Endothelial cell of umbilical vein (primary cell): ENCODE measurements around the gene RABEP1. TPM values are rescaled to one million over a fixed set of nuclear protein-coding genes. Genes with fewer than 3 reads are reported as not detected.

ENCODE experiments used
- BruUV-seq: library from RNA; stranded (reverse); fragments of 400-500 nt; replicated peaks from 2 replicates; lab custom pipeline; 2021; lab: Mats Ljungman, UMichigan
- CTCF ChIA-PET: fragments of 300-600, 350-600 bp; sonication (Branson Sonifier 250); formaldehyde crosslinking; loops from one replicate; lab custom pipeline; 2021; ENCODE audit warnings: antibody characterized with exemption, inconsistent platforms; lab: Charles Lee
- POLR2A ChIA-PET: fragments of 300-600, 350-600 bp; sonication (Branson Sonifier 250); formaldehyde crosslinking; loops from one replicate; lab custom pipeline; 2021; ENCODE audit warnings: antibody characterized with exemption, inconsistent platforms; lab: Charles Lee
- DNase-seq: peaks from one replicate; pipeline ENCODE4 v3.0.0-alpha.2; 2011; ENCODE audit warnings: low read depth, low spot score
- FAIRE-seq: peaks from 2 replicates; lab custom pipeline; 2011; peaks lifted over from hg19 to GRCh38; lab: Jason Lieb, UNC
- H2AFZ ChIP-seq: 2 replicates; pipeline ENCODE4 v1.6.0; 2012; ENCODE audit warnings: low read depth, low read length, control low read depth, inconsistent platforms
- H3K27ac ChIP-seq: 2 replicates; pipeline ENCODE4 v1.5.1; 2011; ENCODE audit warnings: low read depth, mild to moderate bottlenecking, control low read depth, low read length, moderate library complexity; ENCODE audit not compliant: insufficient read depth
- H3K27me3 ChIP-seq, 2 experiments: 2 replicates each; pipeline versions ENCODE4 v1.6.0 to v1.6.1; 2011; ENCODE audit warnings: low read length in 2 of 2, mixed read lengths in 1 of 2; ENCODE audit not compliant: control insufficient read depth in 2 of 2, insufficient read depth in 2 of 2
- H3K36me3 ChIP-seq, 2 experiments: 2 replicates in 1 of 2; 3 replicates in 1 of 2; pipeline ENCODE4 v1.5.1; 2011; ENCODE audit warnings: low read length in 2 of 2, mild to moderate bottlenecking in 1 of 2, moderate library complexity in 1 of 2; ENCODE audit not compliant: control insufficient read depth in 2 of 2, insufficient read depth in 2 of 2; ENCODE audit errors: extremely low read depth in 1 of 2
- H3K4me1 ChIP-seq: 3 replicates; pipeline ENCODE4 v1.5.1; 2011; ENCODE audit warnings: mild to moderate bottlenecking, low read length; ENCODE audit not compliant: control insufficient read depth, insufficient read depth; ENCODE audit errors: extremely low read depth
- H3K4me2 ChIP-seq: 2 replicates; pipeline ENCODE4 v1.6.1; 2011; ENCODE audit warnings: low read length, control low read depth, mixed read lengths; ENCODE audit not compliant: insufficient read depth
- H3K4me3 ChIP-seq, 3 experiments: fragments of 200-600 bp in 1 of 3; sonication (generic), shearing (Covaris generic) in 1 of 3; replicated peaks in 1 of 3; 2 replicates each; pipeline ENCODE4 v1.5.1; 2011 to 2016; ENCODE audit warnings: control low read depth in 3 of 3, low read length in 3 of 3, mild to moderate bottlenecking in 2 of 3, inconsistent platforms in 1 of 3, low read depth in 1 of 3, moderate library complexity in 1 of 3; ENCODE audit not compliant: insufficient read depth in 1 of 3
- H3K79me2 ChIP-seq: 2 replicates; pipeline ENCODE4 v1.6.0; 2012; ENCODE audit warnings: low read length, inconsistent platforms; ENCODE audit not compliant: control insufficient read depth, insufficient read depth
- H3K9ac ChIP-seq: replicated peaks from 2 replicates; pipeline ENCODE3; 2011; ENCODE audit warnings: low read length, control low read depth; ENCODE audit not compliant: insufficient read depth; ENCODE audit errors: extremely low read depth
- H3K9me1 ChIP-seq: replicated peaks from 3 replicates; pipeline ENCODE4 v1.6.0; 2011; ENCODE audit warnings: mild to moderate bottlenecking, low read length; ENCODE audit not compliant: control insufficient read depth, insufficient read depth; ENCODE audit errors: extremely low read depth
- H3K9me3 ChIP-seq: replicated peaks from 2 replicates; pipeline ENCODE4 v1.5.1; 2012; ENCODE audit warnings: low read length, inconsistent platforms; ENCODE audit not compliant: control insufficient read depth, insufficient read depth
- H4K20me1 ChIP-seq: replicated peaks from 2 replicates; pipeline ENCODE3; 2011; ENCODE audit warnings: mild to moderate bottlenecking, low read length; ENCODE audit not compliant: control insufficient read depth, insufficient read depth; ENCODE audit errors: extremely low read depth
- FOS ChIP-seq: IDR thresholded peaks from 2 replicates; pipeline ENCODE4 v1.6.1; 2011; ENCODE audit warnings: mild to moderate bottlenecking, low read length, moderate library complexity, borderline replicate concordance; ENCODE audit not compliant: insufficient read depth
- GATA2 ChIP-seq: IDR thresholded peaks from 2 replicates; pipeline ENCODE4 v1.7.0; 2011; ENCODE audit warnings: low read depth, mild to moderate bottlenecking, moderate library complexity, mixed read lengths, low read length; ENCODE audit not compliant: insufficient read length, insufficient read depth
- MYC ChIP-seq: IDR thresholded peaks from one replicate; pipeline ENCODE4 v1.6.1; 2011; ENCODE audit warnings: mild to moderate bottlenecking, low read depth, low read length
- dilution Hi-C: fragments of 300-500 bp; cut with MboI; formaldehyde crosslinking; loops from one replicate; pipeline ENCODE4 v1.15.0; 2019; ENCODE audit warnings: low sequenced_read_pairs; ENCODE audit not compliant: extremely low pct_ligation_motif_present
- intact Hi-C: fragments of 100-400 bp; cut with micrococcal nuclease; formaldehyde crosslinking; loops from one replicate; pipeline ENCODE4 v1.10.0; 2022
- polyA plus RNA-seq, 4 experiments: library from polyadenylated mRNA; depleted of rRNA in 3 of 4; stranded (reverse) in 3 of 4; unstranded in 1 of 4; fragments of >200 nt; gene quantifications; 2 replicates each; pipeline versions ENCODE4 v1.2.1 to v1.2.3, GENCODE V29; 2011 to 2012; ENCODE audit warnings: missing spikeins in 1 of 4
- total RNA-seq: library from RNA; stranded (reverse); gene quantifications from 2 replicates; pipeline ENCODE4 v1.2.3, GENCODE V29; 2021
- TF ChIP-seq, protein P1 (sequence below), 2 donors: IDR thresholded peaks; 1 replicate in 1 of 2; 2 replicates in 1 of 2; pipeline ENCODE4 v1.5.1; 2011; ENCODE audit warnings: low read length in 2 of 2, mild to moderate bottlenecking in 2 of 2, moderate library complexity in 2 of 2, control low read depth in 1 of 2, inconsistent platforms in 1 of 2, low read depth in 1 of 2; ENCODE audit not compliant: insufficient read depth in 1 of 2; ENCODE audit errors: extremely low read depth in 1 of 2

The RABEP1 gene
- total and polyA plus RNA-seq, 2 donors (not counting 3 experiments of a cell fraction or from before 2014, with no cell fraction given): 10.1 to 54.8 TPM

DNA sequence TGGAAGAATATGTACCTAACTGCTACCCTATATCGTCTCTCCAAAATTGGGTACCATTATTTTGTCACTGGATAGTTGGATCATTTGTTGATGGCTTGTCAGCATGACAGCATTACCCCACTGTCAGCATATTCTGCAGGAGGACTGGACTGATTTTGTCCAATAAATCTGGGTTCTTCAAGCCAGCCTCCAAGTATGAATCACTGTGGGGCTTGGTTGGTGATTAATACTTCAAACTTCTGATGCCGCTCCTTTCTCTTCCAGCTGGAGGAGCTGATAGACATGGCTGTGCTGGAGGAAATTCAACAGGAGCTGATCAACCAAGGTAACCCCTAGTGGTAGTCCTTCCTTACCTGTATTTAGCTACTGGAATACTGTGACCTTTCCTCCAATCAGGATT lies 140.4 kb downstream of the RABEP1 start:
- Histone ChIP-seq H3K9me1 (no peaks in the 10 kb centered on the region), H3K27ac (no peak overlapping the region), H3K4me2 (no peak overlapping the region), H3K9me3 (no peaks in the 10 kb centered on the region), H3K79me2 (peaks cover 37% of the 10 kb centered on the region), H3K4me1 (peaks cover 13% of the 10 kb centered on the region), H3K9ac (no peak overlapping the region), H3K27me3 (no peaks in the 10 kb centered on the region), H3K4me3 (no peak overlapping the region), H4K20me1 (no peaks in the 10 kb centered on the region), H3K36me3 (peaks cover 22% of the 10 kb centered on the region in 2 experiments), H2AFZ (no peak overlapping the region)
- ChIA-PET CTCF (interaction anchor here (0.8 to 3.7 kb wide), 2 partner anchors 11 to 17 kb away, joined by 3 to 22 read pairs; partner anchors contain the start of gene C1QBP), POLR2A (no interaction called here)
- intact Hi-C loops: no loop called here
- TF ChIP-seq GATA2: no peak
- TF ChIP-seq FOS: peak; percentile 18
- dilution Hi-C loops: no loop called here
- DNase-seq (no peak), FAIRE-seq (no peak)
- no TSS peak for BruUV-seq

DNA sequence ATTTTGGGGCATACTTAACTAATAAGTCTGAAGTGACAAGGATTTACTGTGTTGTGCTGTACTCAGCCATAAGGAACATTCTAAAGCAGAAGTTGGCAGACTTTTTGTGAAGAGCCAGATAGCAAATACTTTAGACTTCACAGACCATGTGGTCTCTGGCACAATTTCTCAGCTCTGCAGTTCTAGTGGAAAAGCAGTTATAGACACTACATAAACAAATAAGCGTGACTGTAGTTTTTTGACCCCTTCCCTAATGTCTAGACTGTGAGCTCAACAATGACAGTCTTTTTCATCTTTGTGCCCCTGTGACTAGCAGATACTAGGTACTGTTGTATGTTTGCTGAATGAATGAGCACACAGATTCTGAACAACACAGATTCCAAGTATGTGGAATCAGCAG lies 142.8 kb downstream of the RABEP1 start:
- no TSS peak for BruUV-seq
- H3K9me1 ChIP-seq: no peaks in the 10 kb centered on the region
- no peak overlapping the region for H3K9ac ChIP-seq
- H3K27me3 ChIP-seq: no peaks in the 10 kb centered on the region
- H3K4me2 ChIP-seq: no peak overlapping the region
- no peak overlapping the region for H3K4me3 ChIP-seq
- H2AFZ ChIP-seq: no peak overlapping the region
- ChIA-PET CTCF (interaction anchor here (3.7 kb wide), 1 partner anchor 15 kb away, joined by 22 read pairs; the partner anchor contains the start of gene C1QBP), POLR2A (no interaction called here)
- intact Hi-C loops (no loop called here), dilution Hi-C loops (no loop called here)
- no peak for TF ChIP-seq MYC
- TF ChIP-seq, protein P1, sequence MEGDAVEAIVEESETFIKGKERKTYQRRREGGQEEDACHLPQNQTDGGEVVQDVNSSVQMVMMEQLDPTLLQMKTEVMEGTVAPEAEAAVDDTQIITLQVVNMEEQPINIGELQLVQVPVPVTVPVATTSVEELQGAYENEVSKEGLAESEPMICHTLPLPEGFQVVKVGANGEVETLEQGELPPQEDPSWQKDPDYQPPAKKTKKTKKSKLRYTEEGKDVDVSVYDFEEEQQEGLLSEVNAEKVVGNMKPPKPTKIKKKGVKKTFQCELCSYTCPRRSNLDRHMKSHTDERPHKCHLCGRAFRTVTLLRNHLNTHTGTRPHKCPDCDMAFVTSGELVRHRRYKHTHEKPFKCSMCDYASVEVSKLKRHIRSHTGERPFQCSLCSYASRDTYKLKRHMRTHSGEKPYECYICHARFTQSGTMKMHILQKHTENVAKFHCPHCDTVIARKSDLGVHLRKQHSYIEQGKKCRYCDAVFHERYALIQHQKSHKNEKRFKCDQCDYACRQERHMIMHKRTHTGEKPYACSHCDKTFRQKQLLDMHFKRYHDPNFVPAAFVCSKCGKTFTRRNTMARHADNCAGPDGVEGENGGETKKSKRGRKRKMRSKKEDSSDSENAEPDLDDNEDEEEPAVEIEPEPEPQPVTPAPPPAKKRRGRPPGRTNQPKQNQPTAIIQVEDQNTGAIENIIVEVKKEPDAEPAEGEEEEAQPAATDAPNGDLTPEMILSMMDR (IDR thresholded peaks at IDR 0.05; ENCODE audit: extremely low read depth in 1 of 2, insufficient read depth in 1 of 2, low read depth in 1 of 2, low read length in 2 of 2): no peak
- H3K4me1 ChIP-seq: peaks cover 7% of the 10 kb centered on the region
- H4K20me1 ChIP-seq: no peaks in the 10 kb centered on the region
- H3K27ac ChIP-seq: no peak overlapping the region
- peaks cover 18% of the 10 kb centered on the region for H3K79me2 ChIP-seq
- peaks cover 27 to 36% of the 10 kb centered on the region in 2 experiments for H3K36me3 ChIP-seq
- no peaks in the 10 kb centered on the region for H3K9me3 ChIP-seq
- FAIRE-seq: no peak
- no peak for DNase-seq
